Transverse colon (tissue), 4 donors: ENCODE measurements around the gene SLX4.

Source experiments
- POLR2A ChIP-seq: fragments of 450-650 bp; IDR thresholded peaks from one replicate; pipeline ENCODE4 v1.6.1; 2016; ENCODE audit warnings: antibody characterized with exemption, mild to moderate bottlenecking, moderate library complexity
- POLR2AphosphoS5 ChIP-seq, 3 donors: sonication (generic); formaldehyde crosslinking; IDR thresholded peaks; one replicate each; pipeline ENCODE4 v1.6.1; 2016; ENCODE audit warnings: antibody characterized with exemption in 3 of 3
- TF ChIP-seq, protein P1 (sequence below), 5 experiments: fragments of 200-600 bp in 3 of 5; fragments of 450-650 bp in 2 of 5; sonication (generic) in 3 of 5; IDR thresholded peaks; 1 replicate in 2 of 5; 2 replicates in 3 of 5; pipeline ENCODE4 v1.5.1; 2016 to 2017; ENCODE audit warnings: antibody characterized with exemption in 5 of 5, inconsistent platforms in 3 of 5, mild to moderate bottlenecking in 2 of 5, moderate library complexity in 1 of 5

DNA sequence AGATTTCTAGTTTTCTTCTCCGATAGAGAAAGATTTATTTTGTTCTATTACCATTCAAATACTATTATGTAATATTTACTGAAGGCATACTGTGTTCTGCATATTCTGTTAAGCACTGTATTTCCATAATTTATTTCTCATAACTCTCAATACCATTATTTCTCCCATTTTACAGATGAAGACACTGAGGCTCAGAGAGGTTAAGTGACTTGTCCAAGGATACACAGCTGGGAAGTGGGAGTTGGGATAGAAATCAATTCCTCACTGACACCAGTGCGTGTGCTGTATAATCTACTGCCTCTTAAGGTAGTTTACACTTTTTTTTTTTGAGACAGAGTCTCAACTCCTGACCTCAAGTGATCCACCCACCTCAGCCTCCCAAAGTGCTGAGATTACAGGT is 41.6 kb downstream of the SLX4 start:
- TF ChIP-seq, protein P1, sequence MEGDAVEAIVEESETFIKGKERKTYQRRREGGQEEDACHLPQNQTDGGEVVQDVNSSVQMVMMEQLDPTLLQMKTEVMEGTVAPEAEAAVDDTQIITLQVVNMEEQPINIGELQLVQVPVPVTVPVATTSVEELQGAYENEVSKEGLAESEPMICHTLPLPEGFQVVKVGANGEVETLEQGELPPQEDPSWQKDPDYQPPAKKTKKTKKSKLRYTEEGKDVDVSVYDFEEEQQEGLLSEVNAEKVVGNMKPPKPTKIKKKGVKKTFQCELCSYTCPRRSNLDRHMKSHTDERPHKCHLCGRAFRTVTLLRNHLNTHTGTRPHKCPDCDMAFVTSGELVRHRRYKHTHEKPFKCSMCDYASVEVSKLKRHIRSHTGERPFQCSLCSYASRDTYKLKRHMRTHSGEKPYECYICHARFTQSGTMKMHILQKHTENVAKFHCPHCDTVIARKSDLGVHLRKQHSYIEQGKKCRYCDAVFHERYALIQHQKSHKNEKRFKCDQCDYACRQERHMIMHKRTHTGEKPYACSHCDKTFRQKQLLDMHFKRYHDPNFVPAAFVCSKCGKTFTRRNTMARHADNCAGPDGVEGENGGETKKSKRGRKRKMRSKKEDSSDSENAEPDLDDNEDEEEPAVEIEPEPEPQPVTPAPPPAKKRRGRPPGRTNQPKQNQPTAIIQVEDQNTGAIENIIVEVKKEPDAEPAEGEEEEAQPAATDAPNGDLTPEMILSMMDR (IDR thresholded peaks at IDR 0.05), result no peak
- TF ChIP-seq POLR2AphosphoS5 (IDR thresholded peaks at IDR 0.05) (no peak), POLR2A (no peak)
